ENCODE data around the gene MFAP4.

GRCh38 chr17:19341211-19341631 lies 45.8 kb downstream of the MFAP4 start:
- TF ChIP-seq CTCF (IDR thresholded peaks at IDR 0.05) (no peak), POLR2A (IDR thresholded peaks at IDR 0.05) (no peak), EP300 (IDR thresholded peaks at IDR 0.05) (no peak)
